Thymus (tissue), 11 donors: ENCODE measurements around the gene PTDSS2. TPM values are rescaled to one million over a fixed set of nuclear protein-coding genes. Genes with fewer than 3 reads are reported as not detected.

Experiments used
- DNase-seq, 9 donors: peaks; one replicate each; pipeline ENCODE4 v3.0.0-alpha.2; 2013; ENCODE audit warnings: low spot score in 9 of 9, low read depth in 6 of 9, missing footprints in 1 of 9
- H3K27ac ChIP-seq, 2 donors: one replicate each; pipeline ENCODE4 v1.5.1; 2013; ENCODE audit warnings: control low read depth in 1 of 2, low read depth in 1 of 2, low read length in 1 of 2, mild to moderate bottlenecking in 1 of 2, moderate library complexity in 1 of 2
- H3K27me3 ChIP-seq, 2 donors: one replicate each; pipeline ENCODE4 v1.5.1; 2013; ENCODE audit warnings: low read length in 1 of 2; ENCODE audit not compliant: control insufficient read depth in 2 of 2, insufficient read depth in 1 of 2
- H3K36me3 ChIP-seq, 2 donors: one replicate each; pipeline ENCODE4 v1.5.1; 2013; ENCODE audit warnings: low read length in 1 of 2, mild to moderate bottlenecking in 1 of 2, moderate library complexity in 1 of 2; ENCODE audit not compliant: control insufficient read depth in 2 of 2, insufficient read depth in 2 of 2
- H3K4me1 ChIP-seq, 2 donors: one replicate each; pipeline ENCODE4 v1.5.1; 2013; ENCODE audit warnings: low read length in 2 of 2; ENCODE audit not compliant: control insufficient read depth in 2 of 2, insufficient read depth in 2 of 2
- H3K4me3 ChIP-seq, 2 donors: one replicate each; pipeline ENCODE4 v1.5.1; 2013; ENCODE audit warnings: low read length in 2 of 2, control low read depth in 1 of 2, mild to moderate bottlenecking in 1 of 2
- H3K9me3 ChIP-seq, 2 donors: one replicate each; pipeline ENCODE4 v1.5.1; 2013; ENCODE audit warnings: low read length in 1 of 2, mild to moderate bottlenecking in 1 of 2; ENCODE audit not compliant: control insufficient read depth in 2 of 2, insufficient read depth in 1 of 2
- WGBS: extraction: QIAGEN DNeasy Blood & Tissue Kit; methylation state at CpG from one replicate; pipeline ENCODE4 v1.1.7; 2013; 5-methylcytosine and 5-hydroxymethylcytosine counted together
- polyA plus RNA-seq: library from polyadenylated mRNA; stranded (reverse); fragments of 200-250 nt; gene quantifications from one replicate; pipeline ENCODE4 v1.2.3, GENCODE V29; 2013
- total RNA-seq: library from RNA; stranded (reverse); fragments of 120-200 nt; gene quantifications from one replicate; pipeline ENCODE4 v1.2.4, GENCODE V29; 2013
- donor health status: healthy.

Gene PTDSS2
- total and polyA plus RNA-seq, 2 donors, result 12.1 to 24.1 TPM

- WGBS, result 98% methylated on average over 9 of the region's 9 CpGs
- H3K27me3 ChIP-seq, result no peaks in the 10 kb centered on the region
- DNase-seq, result no peak
- H3K4me3 ChIP-seq, result no peak overlapping the region
- no peak overlapping the region for H3K27ac ChIP-seq
- H3K4me1 ChIP-seq, result no peaks in the 10 kb centered on the region
- peaks cover 0 to 16% of the 10 kb centered on the region in 2 donors for H3K36me3 ChIP-seq
- no peaks in the 10 kb centered on the region for H3K9me3 ChIP-seq
These were observed 25.9 kb downstream of the PTDSS2 start for GRCh38 chr11:475941-476340.

GRCh38 chr11:476416-476815 lies 26.3 kb downstream of the PTDSS2 start:
- DNase-seq, result no peak
- no peak overlapping the region for H3K4me3 ChIP-seq
- H3K4me1 ChIP-seq, result no peaks in the 10 kb centered on the region
- no peaks in the 10 kb centered on the region for H3K9me3 ChIP-seq
- WGBS, result 98% methylated on average over 15 of the region's 15 CpGs
- no peaks in the 10 kb centered on the region for H3K27me3 ChIP-seq
- H3K36me3 ChIP-seq, result peaks cover 0 to 16% of the 10 kb centered on the region in 2 donors
- H3K27ac ChIP-seq, result no peak overlapping the region

- DNase-seq, result no peak
- 95% methylated on average over 16 of the region's 16 CpGs for WGBS
- H3K27ac ChIP-seq, result no peak overlapping the region
These were observed 27.1 kb downstream of the PTDSS2 start for GRCh38 chr11:477052-477715.

GRCh38 chr11:479311-479710 lies 29.2 kb downstream of the PTDSS2 start:
- no peaks in the 10 kb centered on the region for H3K4me1 ChIP-seq
- H3K27me3 ChIP-seq, result no peaks in the 10 kb centered on the region
- H3K27ac ChIP-seq, result no peak overlapping the region
- no peak for DNase-seq
- peaks cover 0 to 13% of the 10 kb centered on the region in 2 donors for H3K36me3 ChIP-seq
- 86% methylated on average over 13 of the region's 13 CpGs for WGBS
- peaks cover 0 to 6% of the 10 kb centered on the region in 2 donors for H3K9me3 ChIP-seq
- no peak overlapping the region for H3K4me3 ChIP-seq

More at GRCh38 chr11:477052-477715, 27.1 kb downstream of the PTDSS2 start:
- H3K9me3 ChIP-seq, result peaks cover 0 to 2% of the 10 kb centered on the region in 2 donors
- no peaks in the 10 kb centered on the region for H3K4me1 ChIP-seq
- H3K4me3 ChIP-seq, result no peak overlapping the region
- H3K27me3 ChIP-seq, result no peaks in the 10 kb centered on the region
- peaks cover 0 to 16% of the 10 kb centered on the region in 2 donors for H3K36me3 ChIP-seq

GRCh38 chr11:484616-485015 lies 34.5 kb downstream of the PTDSS2 start:
- peaks cover 0 to 6% of the 10 kb centered on the region in 2 donors for H3K9me3 ChIP-seq
- no peak overlapping the region for H3K27ac ChIP-seq
- H3K4me3 ChIP-seq, result no peak overlapping the region
- DNase-seq, result no peak
- no peaks in the 10 kb centered on the region for H3K27me3 ChIP-seq
- WGBS, result 98% methylated on average over 38 of the region's 38 CpGs
- H3K36me3 ChIP-seq, result peaks cover 0 to 10% of the 10 kb centered on the region in 2 donors
- H3K4me1 ChIP-seq, result no peaks in the 10 kb centered on the region

GRCh38 chr11:486189-486588 lies 36.1 kb downstream of the PTDSS2 start:
- Histone ChIP-seq H3K4me1 (no peaks in the 10 kb centered on the region), H3K9me3 (peaks cover 0 to 6% of the 10 kb centered on the region in 2 donors), H3K27ac (no peak overlapping the region), H3K27me3 (no peaks in the 10 kb centered on the region), H3K36me3 (peaks cover 2 to 25% of the 10 kb centered on the region in 2 donors), H3K4me3 (no peak overlapping the region)
- DNase-seq, result no peak
- 98% methylated on average over 23 of the region's 23 CpGs for WGBS

- Histone ChIP-seq H3K36me3 (peaks cover 4 to 29% of the 10 kb centered on the region in 2 donors), H3K4me1 (no peaks in the 10 kb centered on the region), H3K27me3 (no peaks in the 10 kb centered on the region), H3K27ac (no peak overlapping the region), H3K9me3 (no peaks in the 10 kb centered on the region), H3K4me3 (no peak overlapping the region)
- DNase-seq, result no peak
- whole genome bisulfite sequencing, result 98% methylated on average over 22 of the region's 22 CpGs
These were observed 37.5 kb downstream of the PTDSS2 start for GRCh38 chr11:487571-488021.

- no peak for DNase-seq
- 94% methylated on average over 25 of the region's 25 CpGs for WGBS
- Histone ChIP-seq H3K36me3 (peaks cover 8 to 33% of the 10 kb centered on the region in 2 donors), H3K4me3 (no peak overlapping the region), H3K27ac (no peak overlapping the region), H3K4me1 (no peaks in the 10 kb centered on the region), H3K9me3 (no peaks in the 10 kb centered on the region), H3K27me3 (no peaks in the 10 kb centered on the region)
These were observed 38.0 kb downstream of the PTDSS2 start for GRCh38 chr11:488062-488461.

- no peaks in the 10 kb centered on the region for H3K27me3 ChIP-seq
- no peaks in the 10 kb centered on the region for H3K9me3 ChIP-seq
- H3K4me1 ChIP-seq, result no peaks in the 10 kb centered on the region
- 98% methylated on average over 19 of the region's 19 CpGs for WGBS
- H3K27ac ChIP-seq, result no peak overlapping the region
- peaks cover 8 to 33% of the 10 kb centered on the region in 2 donors for H3K36me3 ChIP-seq
- no peak for DNase-seq
- H3K4me3 ChIP-seq, result no peak overlapping the region
These were observed 38.5 kb downstream of the PTDSS2 start for GRCh38 chr11:488579-488978.
